Mesenchymal stem cell (in vitro differentiated cells and primary cell): ENCODE results near the gene GLT8D1.
A peak's percentile ranks its signal among the peaks of the same experiment; 100 is the strongest.

Source experiments
- DNase-seq: peaks from one replicate; pipeline ENCODE4 v3.0.0-alpha.2; 2013
- H2AFZ ChIP-seq: one replicate; pipeline ENCODE4 v1.6.1; 2013; ENCODE audit warnings: low read depth, mild to moderate bottlenecking, control low read depth, inconsistent platforms, low read length, moderate library complexity
- H2AK5ac ChIP-seq: 2 replicates; pipeline ENCODE4 v1.6.1; 2013; ENCODE audit warnings: low read length, moderate library complexity, mild to moderate bottlenecking, inconsistent platforms; ENCODE audit not compliant: severe bottlenecking
- H2BK120ac ChIP-seq: one replicate; pipeline ENCODE4 v1.6.1; 2013; ENCODE audit warnings: low read depth, mild to moderate bottlenecking, inconsistent platforms, low read length, moderate library complexity
- H2BK12ac ChIP-seq, 2 experiments: one replicate each; pipeline ENCODE4 v1.6.1; 2013; ENCODE audit warnings: inconsistent platforms in 2 of 2, low read length in 2 of 2, mild to moderate bottlenecking in 2 of 2, moderate library complexity in 2 of 2, control low read depth in 1 of 2
- H2BK15ac ChIP-seq: one replicate; pipeline ENCODE4 v1.6.1; 2013; ENCODE audit warnings: mild to moderate bottlenecking, low read depth, inconsistent platforms; ENCODE audit not compliant: poor library complexity, severe bottlenecking
- H2BK5ac ChIP-seq: 2 replicates; pipeline ENCODE4 v1.6.1; 2013; ENCODE audit warnings: low read depth, mild to moderate bottlenecking, low read length, control low read depth, inconsistent platforms; ENCODE audit not compliant: poor library complexity, severe bottlenecking
- H3K14ac ChIP-seq, 2 experiments: one replicate each; pipeline ENCODE4 v1.6.1; 2013; ENCODE audit warnings: inconsistent platforms in 2 of 2, low read length in 2 of 2, control low read depth in 1 of 2, mild to moderate bottlenecking in 1 of 2, moderate library complexity in 1 of 2
- H3K18ac ChIP-seq, 2 experiments: one replicate each; pipeline ENCODE4 v1.6.1; 2013; ENCODE audit warnings: inconsistent platforms in 2 of 2, low read length in 2 of 2, control low read depth in 1 of 2, low read depth in 1 of 2, mild to moderate bottlenecking in 1 of 2
- H3K23ac ChIP-seq, 2 experiments: one replicate each; pipeline ENCODE4 v1.6.1; 2013; ENCODE audit warnings: inconsistent platforms in 2 of 2, low read length in 2 of 2, mild to moderate bottlenecking in 2 of 2, moderate library complexity in 2 of 2, control low read depth in 1 of 2
- H3K27ac ChIP-seq: 2 replicates; pipeline ENCODE4 v1.5.1; 2013; ENCODE audit warnings: mild to moderate bottlenecking, moderate library complexity, low read length, control low read depth, inconsistent platforms; ENCODE audit not compliant: poor library complexity, severe bottlenecking
- H3K27me3 ChIP-seq, 2 experiments: 2 replicates each; pipeline versions ENCODE4 v1.6.1 to v1.7.0; 2013; ENCODE audit warnings: low read length in 2 of 2, mild to moderate bottlenecking in 2 of 2, moderate library complexity in 2 of 2, control low read depth in 1 of 2, inconsistent platforms in 1 of 2; ENCODE audit not compliant: control insufficient read depth in 1 of 2, insufficient read depth in 1 of 2
- H3K36me3 ChIP-seq, 2 experiments: 2 replicates each; pipeline versions ENCODE4 v1.6.1 to v1.7.0; 2013; ENCODE audit warnings: low read length in 2 of 2, control low read depth in 1 of 2, inconsistent platforms in 1 of 2, low read depth in 1 of 2, mild to moderate bottlenecking in 1 of 2; ENCODE audit not compliant: insufficient read depth in 2 of 2, control insufficient read depth in 1 of 2
- H3K4ac ChIP-seq, 2 experiments: one replicate each; pipeline ENCODE4 v1.6.1; 2013; ENCODE audit warnings: inconsistent platforms in 2 of 2, low read length in 2 of 2, mild to moderate bottlenecking in 2 of 2, moderate library complexity in 2 of 2, control low read depth in 1 of 2, low read depth in 1 of 2
- H3K4me1 ChIP-seq: 2 replicates; pipeline ENCODE4 v1.6.1; 2013; ENCODE audit warnings: low read depth, low read length, control low read depth; ENCODE audit not compliant: control insufficient read depth, insufficient read depth
- H3K4me2 ChIP-seq: 2 replicates; pipeline ENCODE4 v1.6.1; 2013; ENCODE audit warnings: low read length, mild to moderate bottlenecking, inconsistent platforms; ENCODE audit not compliant: poor library complexity, severe bottlenecking
- H3K4me3 ChIP-seq, 2 experiments: 2 replicates each; pipeline versions ENCODE4 v1.5.1 to v1.7.0; 2013; ENCODE audit warnings: low read length in 2 of 2, mild to moderate bottlenecking in 2 of 2, control low read depth in 1 of 2, low read depth in 1 of 2; ENCODE audit not compliant: insufficient read depth in 1 of 2
- H3K79me1 ChIP-seq: replicated peaks from 2 replicates; pipeline ENCODE4 v1.6.1; 2013; ENCODE audit warnings: mild to moderate bottlenecking, control low read depth, low read length, inconsistent platforms; ENCODE audit not compliant: poor library complexity, severe bottlenecking
- H3K9ac ChIP-seq: 2 replicates; pipeline ENCODE4 v1.7.0; 2013; ENCODE audit warnings: mild to moderate bottlenecking, low read length, moderate library complexity
- H3K9me3 ChIP-seq: 2 replicates; pipeline ENCODE4 v1.7.0; 2013; ENCODE audit warnings: mild to moderate bottlenecking, low read length; ENCODE audit not compliant: control insufficient read depth
- H4K8ac ChIP-seq: one replicate; pipeline ENCODE4 v1.6.1; 2013; ENCODE audit warnings: inconsistent platforms, mild to moderate bottlenecking, low read length, moderate library complexity
- H4K91ac ChIP-seq: one replicate; pipeline ENCODE4 v1.6.1; 2013; ENCODE audit warnings: mild to moderate bottlenecking, low read length, inconsistent platforms
- WGBS: methylation state at CpG from one replicate; pipeline ENCODE4 v1.1.7; 2013; ENCODE audit warnings: mixed read lengths; 5-methylcytosine and 5-hydroxymethylcytosine counted together

Gene GLT8D1

GRCh38 chr3:52723935-52724334, 18.3 kb upstream of the GLT8D1 start:
- H4K91ac ChIP-seq: no peak overlapping the region
- H3K79me1 ChIP-seq: peaks cover 3% of the 10 kb centered on the region
- no peak overlapping the region for H3K18ac ChIP-seq
- 95% methylated on average over 5 of the region's 5 CpGs for WGBS
- peaks cover 17% of the 10 kb centered on the region for H3K9me3 ChIP-seq
- no peak overlapping the region for H4K8ac ChIP-seq
- H3K36me3 ChIP-seq: peaks cover 8 to 15% of the 10 kb centered on the region in 2 experiments
- H3K4me1 ChIP-seq: no peaks in the 10 kb centered on the region
- no peaks in the 10 kb centered on the region for H3K27me3 ChIP-seq
- no peak overlapping the region for H2BK12ac ChIP-seq
- H3K27ac ChIP-seq: no peak overlapping the region
- no peak overlapping the region for H2BK120ac ChIP-seq
- H3K14ac ChIP-seq: no peak overlapping the region
- H2BK15ac ChIP-seq: no peak overlapping the region
- H3K4me3 ChIP-seq: no peak overlapping the region
- H2AFZ ChIP-seq: no peak overlapping the region
- H2AK5ac ChIP-seq: no peak overlapping the region
- no peak for DNase-seq
- H3K23ac ChIP-seq: no peak overlapping the region
- H3K4me2 ChIP-seq: no peak overlapping the region
- H3K4ac ChIP-seq: no peak overlapping the region
- H3K9ac ChIP-seq: no peak overlapping the region
- H2BK5ac ChIP-seq: no peak overlapping the region

GRCh38 chr3:52722491-52722890, 16.9 kb upstream of the GLT8D1 start:
- Histone ChIP-seq H3K23ac (no peak overlapping the region), H3K18ac (no peak overlapping the region), H2BK15ac (no peak overlapping the region), H3K14ac (no peak overlapping the region), H2BK12ac (no peak overlapping the region), H3K27me3 (no peaks in the 10 kb centered on the region), H3K4me2 (no peak overlapping the region), H4K91ac (no peak overlapping the region), H3K4me3 (no peak overlapping the region), H2AK5ac (no peak overlapping the region), H3K4ac (no peak overlapping the region), H3K4me1 (no peaks in the 10 kb centered on the region), H3K36me3 (peaks cover 9 to 15% of the 10 kb centered on the region in 2 experiments), H2BK5ac (no peak overlapping the region), H3K79me1 (peaks cover 4% of the 10 kb centered on the region), H3K9me3 (peaks cover 13% of the 10 kb centered on the region), H3K9ac (no peak overlapping the region), H3K27ac (no peak overlapping the region), H2AFZ (no peak overlapping the region), H4K8ac (no peak overlapping the region), H2BK120ac (no peak overlapping the region)
- DNase-seq: no peak
- WGBS: 98% methylated on average over 7 of the region's 7 CpGs

GRCh38 chr3:52721730-52722008, 16.1 kb upstream of the GLT8D1 start:
- H4K8ac ChIP-seq: no peak overlapping the region
- no peak overlapping the region for H3K9ac ChIP-seq
- no peaks in the 10 kb centered on the region for H3K4me1 ChIP-seq
- no peak overlapping the region for H3K14ac ChIP-seq
- H2BK120ac ChIP-seq: no peak overlapping the region
- no peak overlapping the region for H2BK12ac ChIP-seq
- DNase-seq: no peak
- H3K4me2 ChIP-seq: no peak overlapping the region
- peaks cover 4% of the 10 kb centered on the region for H3K79me1 ChIP-seq
- no peak overlapping the region for H2AK5ac ChIP-seq
- no peak overlapping the region for H3K4ac ChIP-seq
- no peak overlapping the region for H2BK15ac ChIP-seq
- no peak overlapping the region for H3K18ac ChIP-seq
- 95% methylated on average over 1 of the region's 1 CpG for WGBS
- H3K36me3 ChIP-seq: peaks cover 9 to 13% of the 10 kb centered on the region in 2 experiments
- no peak overlapping the region for H3K27ac ChIP-seq
- H3K4me3 ChIP-seq: no peak overlapping the region
- H4K91ac ChIP-seq: no peak overlapping the region
- peaks cover 13% of the 10 kb centered on the region for H3K9me3 ChIP-seq
- no peak overlapping the region for H2BK5ac ChIP-seq
- H3K23ac ChIP-seq: no peak overlapping the region
- no peaks in the 10 kb centered on the region for H3K27me3 ChIP-seq
- no peak overlapping the region for H2AFZ ChIP-seq

GRCh38 chr3:52721002-52721729, 15.6 kb upstream of the GLT8D1 start:
- H3K36me3 ChIP-seq: peaks cover 9 to 13% of the 10 kb centered on the region in 2 experiments
- H3K18ac ChIP-seq: no peak overlapping the region
- peaks cover 13% of the 10 kb centered on the region for H3K9me3 ChIP-seq
- H4K8ac ChIP-seq: no peak overlapping the region
- no peak overlapping the region for H2AFZ ChIP-seq
- H2BK12ac ChIP-seq: no peak overlapping the region
- H3K4me1 ChIP-seq: no peaks in the 10 kb centered on the region
- H3K9ac ChIP-seq: no peak overlapping the region
- no peak overlapping the region for H4K91ac ChIP-seq
- peak; percentile 28 for DNase-seq
- no peak overlapping the region for H3K4me2 ChIP-seq
- H3K27me3 ChIP-seq: no peaks in the 10 kb centered on the region
- no peak overlapping the region for H2BK120ac ChIP-seq
- peaks cover 4% of the 10 kb centered on the region for H3K79me1 ChIP-seq
- 96% methylated on average over 5 of the region's 6 CpGs for WGBS
- no peak overlapping the region for H2AK5ac ChIP-seq
- no peak overlapping the region for H2BK5ac ChIP-seq
- no peak overlapping the region for H3K4me3 ChIP-seq
- no peak overlapping the region for H3K14ac ChIP-seq
- H3K23ac ChIP-seq: no peak overlapping the region
- no peak overlapping the region for H3K27ac ChIP-seq
- H3K4ac ChIP-seq: no peak overlapping the region
- H2BK15ac ChIP-seq: no peak overlapping the region
